ENCODE data around the gene CASP6. TPM values are rescaled to one million over a fixed set of nuclear protein-coding genes. Genes with fewer than 3 reads are reported as not detected.

Gene CASP6
- total and polyA plus RNA-seq, 5 donors, result 6.5 to 13.4 (median 9.6) TPM

- no peak for ATAC-seq
- WGBS, result 66% methylated on average over 7 of the region's 7 CpGs
- intact Hi-C loops (cut with DNase I), result no loop called here
Observed at GRCh38 chr4:109735566-109736365, 32.5 kb upstream of the CASP6 start.

GRCh38 chr4:109733728-109734127, 30.5 kb upstream of the CASP6 start:
- DNase-seq, result peak in 1 of 3 donors; percentile 29
- H3K27me3 ChIP-seq (ENCODE audit: control insufficient read depth, insufficient read depth), result no peaks in the 10 kb centered on the region
- no peaks in the 10 kb centered on the region for H3K9me3 ChIP-seq (ENCODE audit: control insufficient read depth, low read length)
- no peak overlapping the region for H3K4me3 ChIP-seq (ENCODE audit: low read length)
- WGBS, result 90% methylated on average over 5 of the region's 5 CpGs
- intact Hi-C loops (cut with DNase I), result no loop called here
- no peak for ATAC-seq
- H3K27ac ChIP-seq (ENCODE audit: low read length), result no peak overlapping the region
- peaks cover 2% of the 10 kb centered on the region for H3K4me1 ChIP-seq (ENCODE audit: control insufficient read depth, insufficient read depth, low read length)

More at GRCh38 chr4:109735566-109736365, 32.5 kb upstream of the CASP6 start:
- Histone ChIP-seq H3K4me1 (ENCODE audit: control insufficient read depth, insufficient read depth, low read length) (peaks cover 2% of the 10 kb centered on the region), H3K9me3 (ENCODE audit: control insufficient read depth, low read length) (no peaks in the 10 kb centered on the region), H3K27ac (ENCODE audit: low read length) (no peak overlapping the region), H3K27me3 (ENCODE audit: control insufficient read depth, insufficient read depth) (no peaks in the 10 kb centered on the region), H3K4me3 (ENCODE audit: low read length) (no peak overlapping the region)
- no peak for DNase-seq

GRCh38 chr4:109730619-109731545, 27.6 kb upstream of the CASP6 start:
- WGBS, result 53% methylated on average over 21 of the region's 21 CpGs
- intact Hi-C loops (cut with DNase I), result no loop called here
- Histone ChIP-seq H3K9me3 (ENCODE audit: control insufficient read depth, low read length) (no peaks in the 10 kb centered on the region), H3K27me3 (ENCODE audit: control insufficient read depth, insufficient read depth) (no peaks in the 10 kb centered on the region), H3K27ac (ENCODE audit: low read length) (peak overlapping the region; percentile 81), H3K4me3 (ENCODE audit: low read length) (peak overlapping the region; percentile 68), H3K4me1 (ENCODE audit: control insufficient read depth, insufficient read depth, low read length) (no peaks in the 10 kb centered on the region)
- ATAC-seq, result no peak
- peak in 1 of 3 donors; percentile 83 for DNase-seq

DNA sequence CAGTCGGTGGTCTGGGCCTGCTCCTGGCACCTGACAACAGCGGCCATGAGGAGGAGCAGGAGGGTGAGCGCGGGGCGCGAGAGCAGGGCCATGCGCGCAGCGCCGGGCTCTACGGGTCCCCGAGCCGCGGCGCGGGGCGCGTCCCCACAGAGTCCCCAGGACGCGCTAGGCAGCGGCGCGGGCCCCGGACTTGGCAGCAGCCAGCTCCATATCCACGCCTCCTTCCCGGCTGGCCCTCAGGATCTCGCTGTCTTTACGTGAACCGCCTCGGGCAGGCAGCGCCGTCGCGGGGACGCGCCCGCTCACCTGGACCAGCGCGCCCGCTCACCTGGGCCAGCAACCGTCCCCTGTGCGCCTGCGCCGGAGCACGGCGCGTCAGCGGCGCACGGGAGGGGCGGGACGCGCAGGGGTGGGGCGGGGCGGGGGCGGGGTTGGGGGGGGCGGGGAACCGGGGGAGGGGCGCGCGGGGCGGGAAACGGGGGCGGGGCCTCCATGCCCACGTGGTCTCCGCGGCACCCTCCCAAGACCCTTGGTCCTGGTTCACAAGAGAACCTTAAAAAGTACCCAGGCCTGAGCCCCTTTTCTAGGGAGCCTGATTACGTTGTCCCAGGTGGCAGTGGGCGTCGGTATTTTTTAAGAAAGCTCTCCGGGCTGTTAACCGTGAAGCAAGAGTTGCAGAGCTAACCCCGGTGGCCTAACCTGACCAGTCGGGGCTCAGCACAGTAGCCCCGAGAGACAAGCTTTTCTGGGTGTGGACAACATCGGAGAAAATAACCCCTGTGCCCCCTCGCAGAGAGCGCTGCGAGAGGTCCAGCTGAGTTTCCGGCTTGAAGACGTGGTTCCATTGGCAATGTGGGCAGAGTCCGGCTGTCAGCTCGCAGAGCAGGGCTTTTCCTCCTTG, 26.7 kb upstream of the CASP6 start, which contains the start of gene PLA2G12A:
PLA2G12A (minus strand) TSS at position 353 of the 901 bp plus-strand sequence; CDS start at position 92, 261 bp downstream.
- peak; percentile 64 to 89 (median 87) for DNase-seq
- H3K4me1 ChIP-seq (ENCODE audit: control insufficient read depth, insufficient read depth, low read length), result no peaks in the 10 kb centered on the region
- peak within 1 kb of the TSS; percentile 81 for H3K27ac ChIP-seq (ENCODE audit: low read length)
- intact Hi-C loops (cut with DNase I), result no loop called here
- H3K4me3 ChIP-seq (ENCODE audit: low read length), result peak within 1 kb of the TSS; percentile 68
- no peaks in the 10 kb centered on the region for H3K27me3 ChIP-seq (ENCODE audit: control insufficient read depth, insufficient read depth)
- peak; percentile 96 to 97 for ATAC-seq
- WGBS, result under 1% methylated on average over 83 of the region's 83 CpGs
- H3K9me3 ChIP-seq (ENCODE audit: control insufficient read depth, low read length), result no peaks in the 10 kb centered on the region

- DNase-seq (no peak), ATAC-seq (peak; percentile 6 to 45)
- no peaks in the 10 kb centered on the region for H3K4me1 ChIP-seq (ENCODE audit: control insufficient read depth, insufficient read depth, low read length)
- WGBS, result 2% methylated on average over 25 of the region's 25 CpGs
- H3K9me3 ChIP-seq (ENCODE audit: control insufficient read depth, low read length), result no peaks in the 10 kb centered on the region
- peak overlapping the region; percentile 61 for H3K27ac ChIP-seq (ENCODE audit: low read length)
- intact Hi-C loops (cut with DNase I), result no loop called here
- no peaks in the 10 kb centered on the region for H3K27me3 ChIP-seq (ENCODE audit: control insufficient read depth, insufficient read depth)
- H3K4me3 ChIP-seq (ENCODE audit: low read length), result peak overlapping the region; percentile 68
Observed at GRCh38 chr4:109729117-109729717, 26.0 kb upstream of the CASP6 start.

DNA sequence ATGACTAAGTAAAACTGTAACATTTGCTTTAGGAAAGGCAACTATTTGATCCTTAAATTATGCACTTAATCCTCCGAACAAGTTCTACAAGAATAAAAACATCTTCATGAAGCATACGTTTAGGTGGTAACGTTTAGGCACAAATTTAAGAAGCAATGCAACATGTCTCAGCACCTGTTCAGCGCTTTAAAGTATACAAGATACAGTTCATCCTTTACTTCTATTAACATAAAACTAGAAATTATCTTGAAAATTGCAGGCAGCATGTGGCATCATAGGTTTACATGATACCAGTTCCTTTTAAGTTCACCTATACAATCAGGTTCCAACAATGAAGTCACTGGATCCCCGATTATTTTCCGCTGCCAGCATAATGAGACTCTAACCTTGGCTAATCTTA, 25.1 kb upstream of the CASP6 start:
- WGBS, result 81% methylated on average over 6 of the region's 6 CpGs
- Histone ChIP-seq H3K27me3 (ENCODE audit: control insufficient read depth, insufficient read depth) (no peaks in the 10 kb centered on the region), H3K27ac (ENCODE audit: low read length) (no peak overlapping the region), H3K4me1 (ENCODE audit: control insufficient read depth, insufficient read depth, low read length) (no peaks in the 10 kb centered on the region), H3K9me3 (ENCODE audit: control insufficient read depth, low read length) (no peaks in the 10 kb centered on the region), H3K4me3 (ENCODE audit: low read length) (peak overlapping the region; percentile 68)
- ATAC-seq, result no peak
- intact Hi-C loops (cut with DNase I), result no loop called here
- DNase-seq, result no peak

- ATAC-seq, result no peak
- no peaks in the 10 kb centered on the region for H3K9me3 ChIP-seq (ENCODE audit: control insufficient read depth, low read length)
- no peaks in the 10 kb centered on the region for H3K27me3 ChIP-seq (ENCODE audit: control insufficient read depth, insufficient read depth)
- intact Hi-C loops (cut with DNase I), result no loop called here
- 93% methylated on average over 2 of the region's 2 CpGs for WGBS
- H3K4me1 ChIP-seq (ENCODE audit: control insufficient read depth, insufficient read depth, low read length), result no peaks in the 10 kb centered on the region
- no peak overlapping the region for H3K4me3 ChIP-seq (ENCODE audit: low read length)
- DNase-seq, result no peak
- no peak overlapping the region for H3K27ac ChIP-seq (ENCODE audit: low read length)
Observed at GRCh38 chr4:109723110-109723509, 19.9 kb upstream of the CASP6 start.

DNA sequence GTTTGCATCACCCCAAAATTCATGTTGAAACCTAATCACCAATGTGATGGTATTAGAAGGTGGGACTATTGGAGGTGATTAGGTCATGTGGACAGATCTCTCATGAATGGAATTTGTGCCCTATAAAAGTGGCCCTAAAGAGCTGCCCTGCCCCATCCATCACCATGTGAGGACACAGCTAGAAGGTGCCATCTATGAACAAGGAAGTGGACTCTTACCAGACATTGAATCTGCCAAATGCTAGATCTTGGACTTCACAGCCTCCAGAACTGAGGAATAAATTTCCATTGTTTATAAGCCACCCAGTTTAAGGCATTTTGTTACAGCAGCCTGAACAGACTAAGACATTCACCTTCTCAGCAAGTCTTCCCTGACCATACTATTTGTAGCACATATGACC, 19.1 kb upstream of the CASP6 start:
- intact Hi-C loops (cut with DNase I), result no loop called here
- ATAC-seq, result no peak
- DNase-seq, result no peak
- no peaks in the 10 kb centered on the region for H3K9me3 ChIP-seq (ENCODE audit: control insufficient read depth, low read length)
- H3K27ac ChIP-seq (ENCODE audit: low read length), result no peak overlapping the region
- H3K27me3 ChIP-seq (ENCODE audit: control insufficient read depth, insufficient read depth), result no peaks in the 10 kb centered on the region
- H3K4me1 ChIP-seq (ENCODE audit: control insufficient read depth, insufficient read depth, low read length), result no peaks in the 10 kb centered on the region
- no peak overlapping the region for H3K4me3 ChIP-seq (ENCODE audit: low read length)

DNA sequence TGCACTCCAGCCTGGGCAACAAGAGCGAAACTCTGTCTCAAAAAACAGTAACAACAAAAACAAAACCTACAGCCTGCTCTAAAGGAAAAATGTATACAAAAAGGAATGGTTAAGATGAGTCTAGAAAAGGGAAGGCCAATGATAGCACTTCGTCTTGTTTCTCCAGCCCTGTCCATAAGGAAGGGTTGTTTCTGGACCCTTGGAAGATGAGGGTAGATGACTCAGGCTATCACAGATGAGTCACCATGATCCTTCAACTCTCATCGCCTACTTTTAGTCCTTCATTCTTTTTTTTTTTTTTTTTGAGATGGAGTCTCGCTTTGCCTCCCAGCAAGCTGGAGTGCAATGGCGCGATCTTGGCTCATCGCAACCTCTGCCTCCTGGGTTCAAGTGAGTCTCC, 17.8 kb upstream of the CASP6 start:
- Histone ChIP-seq H3K27ac (ENCODE audit: low read length) (no peak overlapping the region), H3K9me3 (ENCODE audit: control insufficient read depth, low read length) (no peaks in the 10 kb centered on the region), H3K4me1 (ENCODE audit: control insufficient read depth, insufficient read depth, low read length) (no peaks in the 10 kb centered on the region), H3K4me3 (ENCODE audit: low read length) (no peak overlapping the region), H3K27me3 (ENCODE audit: control insufficient read depth, insufficient read depth) (no peaks in the 10 kb centered on the region)
- intact Hi-C loops (cut with DNase I), result no loop called here
- no peak for DNase-seq
- 97% methylated on average over 7 of the region's 7 CpGs for WGBS
- ATAC-seq, result no peak

DNA sequence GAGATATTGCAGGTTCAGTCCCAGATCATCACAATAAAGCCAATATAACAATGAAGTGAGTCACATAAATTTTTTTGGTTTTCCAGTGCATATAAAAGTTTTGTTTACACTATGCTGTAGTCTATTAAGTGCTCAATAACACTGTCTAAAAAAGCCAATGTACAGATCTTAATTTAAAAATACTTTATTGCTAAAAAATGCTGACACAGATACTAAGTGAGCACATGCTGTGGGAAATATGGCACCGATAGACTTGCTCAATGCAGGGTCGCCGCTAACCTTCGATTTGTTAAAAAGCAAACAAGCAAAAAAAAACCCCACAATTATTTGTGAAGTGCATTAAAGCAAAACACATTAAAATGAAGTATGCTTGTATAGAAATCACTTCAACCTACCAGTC, 16.4 kb upstream of the CASP6 start:
- WGBS, result 97% methylated on average over 4 of the region's 4 CpGs
- intact Hi-C loops (cut with DNase I), result no loop called here
- no peak for ATAC-seq

More for the DNA sequence above, 16.4 kb upstream of the CASP6 start:
- Histone ChIP-seq H3K4me1 (ENCODE audit: control insufficient read depth, insufficient read depth, low read length) (no peaks in the 10 kb centered on the region), H3K9me3 (ENCODE audit: control insufficient read depth, low read length) (no peaks in the 10 kb centered on the region), H3K4me3 (ENCODE audit: low read length) (no peak overlapping the region), H3K27me3 (ENCODE audit: control insufficient read depth, insufficient read depth) (no peaks in the 10 kb centered on the region), H3K27ac (ENCODE audit: low read length) (no peak overlapping the region)
- no peak for DNase-seq
